Liver (tissue), 9 donors: ENCODE data around the gene ELOVL3. TPM values are rescaled to one million over a fixed set of nuclear protein-coding genes. Genes with fewer than 3 reads are reported as not detected.

Source experiments
- DNase-seq: peaks from one replicate; pipeline ENCODE4 v3.0.0-alpha.2; 2017; ENCODE audit warnings: low spot score
- H3K27ac ChIP-seq, 2 donors: one replicate each; pipeline ENCODE4 v1.7.0; 2013; ENCODE audit warnings: inconsistent platforms in 2 of 2, low read length in 2 of 2, control low read depth in 1 of 2, low read depth in 1 of 2, mild to moderate bottlenecking in 1 of 2
- H3K27me3 ChIP-seq, 4 donors: one replicate each; pipeline versions ENCODE4 v1.6.1 to v1.7.0; 2013; ENCODE audit warnings: low read length in 3 of 4, inconsistent platforms in 1 of 4, mild to moderate bottlenecking in 1 of 4, moderate library complexity in 1 of 4; ENCODE audit not compliant: control insufficient read depth in 4 of 4, insufficient read depth in 4 of 4
- H3K36me3 ChIP-seq, 4 donors: one replicate each; pipeline versions ENCODE4 v1.6.1 to v1.7.0; 2013; ENCODE audit warnings: low read length in 3 of 4, mild to moderate bottlenecking in 3 of 4, low read depth in 1 of 4, moderate library complexity in 1 of 4; ENCODE audit not compliant: control insufficient read depth in 4 of 4, insufficient read depth in 3 of 4
- H3K4me1 ChIP-seq, 4 donors: one replicate each; pipeline versions ENCODE4 v1.6.1 to v1.7.0; 2013; ENCODE audit warnings: low read length in 3 of 4, mild to moderate bottlenecking in 3 of 4, moderate library complexity in 1 of 4; ENCODE audit not compliant: control insufficient read depth in 4 of 4, insufficient read depth in 4 of 4
- H3K4me3 ChIP-seq, 3 donors: one replicate each; pipeline versions ENCODE4 v1.6.1 to v1.7.0; 2013; ENCODE audit warnings: low read length in 3 of 3, control low read depth in 1 of 3, low read depth in 1 of 3, mild to moderate bottlenecking in 1 of 3
- H3K9ac ChIP-seq, 2 donors: one replicate each; pipeline ENCODE4 v1.7.0; 2013; ENCODE audit warnings: low read length in 2 of 2, mild to moderate bottlenecking in 2 of 2, moderate library complexity in 2 of 2, control low read depth in 1 of 2, low read depth in 1 of 2
- H3K9me3 ChIP-seq, 4 donors: one replicate each; pipeline versions ENCODE4 v1.6.1 to v1.7.0; 2013; ENCODE audit warnings: low read length in 3 of 4; ENCODE audit not compliant: control insufficient read depth in 4 of 4
- CTCF ChIP-seq: fragments of 150-350 bp; IDR thresholded peaks from 2 replicates; pipeline ENCODE4 v1.5.1; 2017; ENCODE audit warnings: improper control_type of control experiment, low read depth, low read length; ENCODE audit not compliant: missing input control
- EGR1 ChIP-seq, 2 donors: IDR thresholded peaks; 2 replicates each; pipeline ENCODE4 v1.6.1; 2016 to 2018; ENCODE audit warnings: antibody characterized with exemption in 2 of 2, low read depth in 2 of 2
- FOXA1 ChIP-seq: IDR thresholded peaks from 2 replicates; pipeline ENCODE4 v1.6.1; 2016; ENCODE audit warnings: antibody characterized with exemption
- GABPA ChIP-seq, 2 donors: IDR thresholded peaks in 1 of 2; conservative IDR thresholded peaks in 1 of 2; 2 replicates each; pipeline ENCODE4 v1.6.1; 2016; ENCODE audit warnings: antibody characterized with exemption in 2 of 2, mild to moderate bottlenecking in 1 of 2, moderate library complexity in 1 of 2
- HNF4A ChIP-seq, 2 donors: conservative IDR thresholded peaks; 2 replicates each; pipeline ENCODE4 v1.6.1; 2016; ENCODE audit warnings: antibody characterized with exemption in 2 of 2, mild to moderate bottlenecking in 2 of 2
- JUND ChIP-seq, 2 donors: IDR thresholded peaks; 2 replicates each; pipeline ENCODE4 v1.6.1; 2016; ENCODE audit warnings: antibody characterized with exemption in 2 of 2
- MAX ChIP-seq: IDR thresholded peaks from 2 replicates; pipeline ENCODE4 v1.6.1; 2016; ENCODE audit warnings: antibody characterized with exemption
- NR2F2 ChIP-seq: IDR thresholded peaks from 2 replicates; pipeline ENCODE4 v1.6.1; 2016; ENCODE audit warnings: antibody characterized with exemption
- RAD21 ChIP-seq, 2 donors: IDR thresholded peaks; 2 replicates each; pipeline ENCODE4 v1.6.1; 2016; ENCODE audit warnings: antibody characterized with exemption in 2 of 2, mild to moderate bottlenecking in 2 of 2
- REST ChIP-seq: IDR thresholded peaks from 2 replicates; pipeline ENCODE4 v1.6.1; 2016; ENCODE audit warnings: antibody characterized with exemption, mild to moderate bottlenecking
- SP1 ChIP-seq: IDR thresholded peaks from 2 replicates; pipeline ENCODE4 v1.6.1; 2018; ENCODE audit warnings: antibody characterized with exemption, mild to moderate bottlenecking
- TAF1 ChIP-seq: conservative IDR thresholded peaks from 2 replicates; pipeline ENCODE4 v1.6.1; 2016; ENCODE audit warnings: antibody characterized with exemption, mild to moderate bottlenecking
- YY1 ChIP-seq: IDR thresholded peaks from 2 replicates; pipeline ENCODE4 v1.6.1; 2016; ENCODE audit warnings: antibody characterized with exemption, mild to moderate bottlenecking
- WGBS: extraction: QIAGEN DNeasy Blood & Tissue Kit; methylation state at CpG from one replicate; pipeline ENCODE4 v1.1.7; 2013; 5-methylcytosine and 5-hydroxymethylcytosine counted together
- polyA plus RNA-seq, 2 donors: library from polyadenylated mRNA; stranded (reverse) in 1 of 2; unstranded in 1 of 2; fragments of 200-250 nt in 1 of 2; fragments of >200 nt in 1 of 2; fragmentation: Nextera tagmentation in 1 of 2; extraction: Ambion mirVana in 1 of 2; gene quantifications; one replicate each; pipeline versions ENCODE4 v1.2.1 to v1.2.3, GENCODE V29; 2013 to 2015
- total RNA-seq, 2 donors: library from RNA; depleted of rRNA; stranded (reverse); fragments of >200 nt; gene quantifications; one replicate each; pipeline ENCODE4 v1.2.3, GENCODE V29; 2014
- TF ChIP-seq, protein P1 (sequence below): IDR thresholded peaks from 2 replicates; pipeline ENCODE4 v1.6.1; 2016; ENCODE audit warnings: antibody characterized with exemption
- donor health status: healthy.
- donor health status: healthy.
- donor health status: healthy.
- donor health status: healthy.
- donor health status: healthy.

ELOVL3 gene
- total and polyA plus RNA-seq, 4 donors: 0.42 TPM; not detected in 3

- no peaks in the 10 kb centered on the region for H3K9me3 ChIP-seq
- 87% methylated on average over 2 of the region's 2 CpGs for WGBS
- DNase-seq: no peak
- H3K9ac ChIP-seq: no peak overlapping the region
- H3K27ac ChIP-seq: no peak overlapping the region
- H3K4me3 ChIP-seq: no peak overlapping the region
- H3K27me3 ChIP-seq: no peaks in the 10 kb centered on the region
- no peaks in the 10 kb centered on the region for H3K36me3 ChIP-seq
- H3K4me1 ChIP-seq: peaks cover 0 to 6% (median 2%) of the 10 kb centered on the region in 4 donors
- TF ChIP-seq TAF1 (no peak), MAX (no peak), JUND (IDR thresholded peaks at IDR 0.05) (no peak), EGR1 (IDR thresholded peaks at IDR 0.05; ENCODE audit: low read depth in 2 of 2) (no peak), RAD21 (IDR thresholded peaks at IDR 0.05) (no peak), NR2F2 (no peak), YY1 (no peak), FOXA1 (no peak), GABPA (IDR thresholded peaks at IDR 0.05 in 1 of 2, conservative IDR thresholded peaks at IDR 0.05 in 1 of 2) (no peak), REST (no peak), HNF4A (conservative IDR thresholded peaks at IDR 0.05) (no peak), CTCF (no peak)
- TF ChIP-seq, protein P1, sequence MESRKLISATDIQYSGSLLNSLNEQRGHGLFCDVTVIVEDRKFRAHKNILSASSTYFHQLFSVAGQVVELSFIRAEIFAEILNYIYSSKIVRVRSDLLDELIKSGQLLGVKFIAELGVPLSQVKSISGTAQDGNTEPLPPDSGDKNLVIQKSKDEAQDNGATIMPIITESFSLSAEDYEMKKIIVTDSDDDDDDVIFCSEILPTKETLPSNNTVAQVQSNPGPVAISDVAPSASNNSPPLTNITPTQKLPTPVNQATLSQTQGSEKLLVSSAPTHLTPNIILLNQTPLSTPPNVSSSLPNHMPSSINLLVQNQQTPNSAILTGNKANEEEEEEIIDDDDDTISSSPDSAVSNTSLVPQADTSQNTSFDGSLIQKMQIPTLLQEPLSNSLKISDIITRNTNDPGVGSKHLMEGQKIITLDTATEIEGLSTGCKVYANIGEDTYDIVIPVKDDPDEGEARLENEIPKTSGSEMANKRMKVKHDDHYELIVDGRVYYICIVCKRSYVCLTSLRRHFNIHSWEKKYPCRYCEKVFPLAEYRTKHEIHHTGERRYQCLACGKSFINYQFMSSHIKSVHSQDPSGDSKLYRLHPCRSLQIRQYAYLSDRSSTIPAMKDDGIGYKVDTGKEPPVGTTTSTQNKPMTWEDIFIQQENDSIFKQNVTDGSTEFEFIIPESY: no peak
These were observed 41.5 kb upstream of the ELOVL3 start for GRCh38 chr10:102184606-102185005.

GRCh38 chr10:102185272-102185671 is 40.8 kb upstream of the ELOVL3 start:
- Histone ChIP-seq H3K36me3 (no peaks in the 10 kb centered on the region), H3K4me3 (no peak overlapping the region), H3K4me1 (peaks cover 0 to 6% (median 3%) of the 10 kb centered on the region in 4 donors), H3K27ac (no peak overlapping the region), H3K9ac (no peak overlapping the region), H3K27me3 (no peaks in the 10 kb centered on the region), H3K9me3 (no peaks in the 10 kb centered on the region)
- DNase-seq: no peak
- TF ChIP-seq JUND (IDR thresholded peaks at IDR 0.05): no peak
- TF ChIP-seq CTCF: no peak
- no peak for TF ChIP-seq FOXA1
- no peak for TF ChIP-seq YY1
- no peak for TF ChIP-seq MAX
- no peak for TF ChIP-seq SP1
- WGBS: 72% methylated on average over 2 of the region's 2 CpGs
